Measurements from ENCODE around the gene RAB43.
"Not testable (repeated sequence)": the region's sequence is repeated elsewhere in the genome, so short reads cannot be mapped to it uniquely, and the experiment has no call there.

Gene RAB43

GRCh38 chr3:129100274-129100673, 21.3 kb downstream of the RAB43 start:
- in situ Hi-C loops (cut with MboI; ENCODE audit: low sequenced_read_pairs): no loop called here

- in situ Hi-C loops (cut with MboI; ENCODE audit: low sequenced_read_pairs): no loop called here
These were observed 26.3 kb downstream of the RAB43 start for GRCh38 chr3:129095285-129095684.

GRCh38 chr3:129088312-129088711, 33.3 kb downstream of the RAB43 start:
- in situ Hi-C loops (cut with MboI; ENCODE audit: low sequenced_read_pairs): not testable (repeated sequence)

- in situ Hi-C loops (cut with MboI; ENCODE audit: low sequenced_read_pairs): not testable (repeated sequence)
These were observed 33.7 kb downstream of the RAB43 start for GRCh38 chr3:129087904-129088303.

- in situ Hi-C loops (cut with MboI; ENCODE audit: low sequenced_read_pairs): no loop called here
These were observed 34.4 kb downstream of the RAB43 start for GRCh38 chr3:129087138-129087702.

- in situ Hi-C loops (cut with MboI; ENCODE audit: low sequenced_read_pairs): no loop called here
These were observed 35.8 kb downstream of the RAB43 start for GRCh38 chr3:129085818-129086217.

GRCh38 chr3:129085165-129085715, 36.4 kb downstream of the RAB43 start:
- in situ Hi-C loops (cut with MboI; ENCODE audit: low sequenced_read_pairs): no loop called here

GRCh38 chr3:129084501-129084900, 37.1 kb downstream of the RAB43 start:
- in situ Hi-C loops (cut with MboI; ENCODE audit: low sequenced_read_pairs): no loop called here

GRCh38 chr3:129082026-129082425, 39.6 kb downstream of the RAB43 start:
- in situ Hi-C loops (cut with MboI; ENCODE audit: low sequenced_read_pairs): no loop called here

GRCh38 chr3:129081503-129081902, 40.1 kb downstream of the RAB43 start:
- in situ Hi-C loops (cut with MboI; ENCODE audit: low sequenced_read_pairs): no loop called here

- in situ Hi-C loops (cut with MboI; ENCODE audit: low sequenced_read_pairs): no loop called here
These were observed 43.1 kb downstream of the RAB43 start for GRCh38 chr3:129078510-129078909.

GRCh38 chr3:129077222-129077621, 44.4 kb downstream of the RAB43 start:
- in situ Hi-C loops (cut with MboI; ENCODE audit: low sequenced_read_pairs): no loop called here

GRCh38 chr3:129070086-129070885, 51.3 kb downstream of the RAB43 start:
- in situ Hi-C loops (cut with MboI; ENCODE audit: low sequenced_read_pairs): no loop called here

GRCh38 chr3:129069313-129070085, 52.1 kb downstream of the RAB43 start:
- in situ Hi-C loops (cut with MboI; ENCODE audit: low sequenced_read_pairs): not testable (repeated sequence)

- in situ Hi-C loops (cut with MboI; ENCODE audit: low sequenced_read_pairs): no loop called here
These were observed 53.2 kb downstream of the RAB43 start for GRCh38 chr3:129068291-129068886.

- in situ Hi-C loops (cut with MboI; ENCODE audit: low sequenced_read_pairs): not testable (repeated sequence)
These were observed 53.9 kb downstream of the RAB43 start for GRCh38 chr3:129067719-129068118.

- in situ Hi-C loops (cut with MboI; ENCODE audit: low sequenced_read_pairs): no loop called here
These were observed 55.9 kb downstream of the RAB43 start for GRCh38 chr3:129065720-129066073.

- in situ Hi-C loops (cut with MboI; ENCODE audit: low sequenced_read_pairs): no loop called here
These were observed 56.4 kb downstream of the RAB43 start for GRCh38 chr3:129065016-129065719.

GRCh38 chr3:129063841-129064482, 57.6 kb downstream of the RAB43 start:
- in situ Hi-C loops (cut with MboI; ENCODE audit: low sequenced_read_pairs): no loop called here

GRCh38 chr3:129063091-129063640, 58.4 kb downstream of the RAB43 start:
- in situ Hi-C loops (cut with MboI; ENCODE audit: low sequenced_read_pairs): no loop called here
